Gastroesophageal sphincter (tissue), 4 donors: Measurements from ENCODE around the gene FYN. TPM values are rescaled to one million over a fixed set of nuclear protein-coding genes. Genes with fewer than 3 reads are reported as not detected.

Source experiments
- ATAC-seq: fragments of 150-250 bp; one replicate; pipeline ENCODE4 v1.9.1; 2016; ENCODE audit warnings: mild to moderate bottlenecking, moderate library complexity
- H3K27ac ChIP-seq, 4 donors: fragments of 200-600 bp; sonication (generic) in 3 of 4; 1 replicate in 3 of 4; 2 replicates in 1 of 4; pipeline ENCODE4 v1.5.1; 2016 to 2019
- H3K27me3 ChIP-seq: fragments of 200-600 bp; sonication (generic); one replicate; pipeline ENCODE4 v1.5.1; 2019
- H3K36me3 ChIP-seq, 2 donors: fragments of 200-600 bp; sonication (generic); one replicate each; pipeline ENCODE4 v1.5.1; 2019; ENCODE audit warnings: control low read depth in 1 of 2
- H3K4me1 ChIP-seq, 3 donors: fragments of 200-600 bp; sonication (generic); 1 replicate in 2 of 3; 2 replicates in 1 of 3; pipeline ENCODE4 v1.5.1; 2016 to 2019; ENCODE audit warnings: control low read depth in 2 of 3
- H3K4me3 ChIP-seq, 2 donors: fragments of 200-600 bp; sonication (generic); one replicate each; pipeline ENCODE4 v1.5.1; 2019; ENCODE audit warnings: mild to moderate bottlenecking in 1 of 2, moderate library complexity in 1 of 2
- H3K9me3 ChIP-seq, 3 donors: fragments of 200-600 bp; sonication (generic); one replicate each; pipeline ENCODE4 v1.5.1; 2017 to 2019; ENCODE audit warnings: control low read depth in 2 of 3
- EP300 ChIP-seq: sonication (generic); formaldehyde crosslinking; IDR thresholded peaks from one replicate; pipeline ENCODE4 v1.6.1; 2017; ENCODE audit warnings: antibody characterized with exemption, mild to moderate bottlenecking
- POLR2A ChIP-seq, 2 donors: fragments of 450-650 bp; IDR thresholded peaks; one replicate each; pipeline ENCODE4 v1.6.1; 2017; ENCODE audit warnings: antibody characterized with exemption in 2 of 2, mild to moderate bottlenecking in 2 of 2, moderate library complexity in 1 of 2
- POLR2AphosphoS5 ChIP-seq: sonication (generic); formaldehyde crosslinking; IDR thresholded peaks from one replicate; pipeline ENCODE4 v1.6.1; 2017; ENCODE audit warnings: antibody characterized with exemption
- WGBS, 2 donors: methylation state at CpG; one replicate each; pipeline ENCODE4 v1.1.5; 2018; ENCODE audit warnings: low coverage in 1 of 2; 5-methylcytosine and 5-hydroxymethylcytosine counted together
- total RNA-seq, 4 donors: library from RNA; depleted of rRNA; stranded (reverse); fragments of >200 nt; gene quantifications; one replicate each; pipeline ENCODE4 v1.1.0, GENCODE V29; 2016
- TF ChIP-seq, protein P1 (sequence below), 4 experiments: fragments of 200-600 bp in 2 of 4; fragments of 450-650 bp in 2 of 4; sonication (generic) in 1 of 4; IDR thresholded peaks; one replicate each; pipeline ENCODE4 v1.5.1; 2017 to 2019; ENCODE audit warnings: antibody characterized with exemption in 4 of 4, mild to moderate bottlenecking in 2 of 4, moderate library complexity in 2 of 4

FYN gene
- total RNA-seq, 4 donors from 2014 or later: 58.6 to 101 (median 69.9) TPM

DNA sequence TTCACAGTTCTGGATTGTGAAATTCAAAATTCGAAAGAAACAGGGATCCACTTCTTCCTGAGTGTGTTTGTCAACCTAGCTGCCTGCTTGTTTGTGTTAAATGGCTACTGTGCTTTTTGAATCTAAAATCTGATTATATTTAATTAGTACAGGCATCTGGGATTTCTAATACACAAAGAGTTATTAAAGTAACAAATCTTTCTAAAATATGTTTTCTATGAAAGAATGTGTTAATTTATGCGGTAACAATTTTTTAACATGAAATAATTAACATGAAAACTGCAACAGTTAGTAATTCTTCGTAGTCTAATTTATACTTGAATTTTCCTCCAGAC lies 186.4 kb downstream of the FYN start:
- Histone ChIP-seq H3K4me1 (peaks cover 0 to 67% (median 25%) of the 10 kb centered on the region in 3 donors), H3K36me3 (peaks cover 0 to 16% of the 10 kb centered on the region in 2 donors), H3K9me3 (no peaks in the 10 kb centered on the region), H3K27me3 (no peaks in the 10 kb centered on the region), H3K27ac (peak overlapping the region in 3 of 4 donors; percentile 76 to 84 (median 81)), H3K4me3 (no peak overlapping the region)
- TF ChIP-seq POLR2AphosphoS5 (no peak), EP300 (no peak), POLR2A (IDR thresholded peaks at IDR 0.05) (no peak)
- TF ChIP-seq, protein P1, sequence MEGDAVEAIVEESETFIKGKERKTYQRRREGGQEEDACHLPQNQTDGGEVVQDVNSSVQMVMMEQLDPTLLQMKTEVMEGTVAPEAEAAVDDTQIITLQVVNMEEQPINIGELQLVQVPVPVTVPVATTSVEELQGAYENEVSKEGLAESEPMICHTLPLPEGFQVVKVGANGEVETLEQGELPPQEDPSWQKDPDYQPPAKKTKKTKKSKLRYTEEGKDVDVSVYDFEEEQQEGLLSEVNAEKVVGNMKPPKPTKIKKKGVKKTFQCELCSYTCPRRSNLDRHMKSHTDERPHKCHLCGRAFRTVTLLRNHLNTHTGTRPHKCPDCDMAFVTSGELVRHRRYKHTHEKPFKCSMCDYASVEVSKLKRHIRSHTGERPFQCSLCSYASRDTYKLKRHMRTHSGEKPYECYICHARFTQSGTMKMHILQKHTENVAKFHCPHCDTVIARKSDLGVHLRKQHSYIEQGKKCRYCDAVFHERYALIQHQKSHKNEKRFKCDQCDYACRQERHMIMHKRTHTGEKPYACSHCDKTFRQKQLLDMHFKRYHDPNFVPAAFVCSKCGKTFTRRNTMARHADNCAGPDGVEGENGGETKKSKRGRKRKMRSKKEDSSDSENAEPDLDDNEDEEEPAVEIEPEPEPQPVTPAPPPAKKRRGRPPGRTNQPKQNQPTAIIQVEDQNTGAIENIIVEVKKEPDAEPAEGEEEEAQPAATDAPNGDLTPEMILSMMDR (IDR thresholded peaks at IDR 0.05): no peak
- whole genome bisulfite sequencing, 2 donors: 83 to 88% methylated on average over 3 of the region's 3 CpGs
- no peak for ATAC-seq

DNA sequence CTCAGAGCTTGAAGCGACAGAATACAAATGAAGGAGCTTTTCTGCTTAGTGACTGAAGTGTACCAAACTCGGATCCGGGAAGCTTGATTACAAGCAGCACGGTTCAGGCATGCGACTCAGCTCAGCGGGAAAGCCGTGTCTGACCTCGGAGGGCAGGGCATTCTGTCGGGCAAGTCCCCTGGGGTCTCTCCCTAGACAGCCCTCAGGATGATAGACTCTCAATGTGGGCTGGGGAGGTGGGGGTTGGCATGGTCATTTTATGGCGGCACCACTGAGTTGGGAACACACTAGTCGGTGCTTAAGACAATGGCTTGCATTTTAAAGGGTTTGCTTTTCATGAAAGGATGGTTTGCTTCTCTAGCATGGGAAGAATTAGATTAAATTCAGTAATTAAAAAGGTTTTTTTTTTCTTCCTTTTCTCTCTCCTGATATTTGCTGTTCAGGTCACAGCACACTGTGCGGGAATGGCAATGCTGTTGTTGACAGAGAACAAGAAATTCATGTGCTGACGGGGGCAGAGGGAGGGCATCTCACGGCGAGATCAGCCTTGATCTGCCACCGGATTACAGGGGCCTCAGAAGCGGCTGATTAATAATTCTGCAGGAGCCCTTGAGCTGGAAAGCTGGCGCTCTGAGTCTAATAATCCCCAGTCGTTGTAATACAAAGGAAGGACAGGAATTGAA lies 186.9 kb downstream of the FYN start:
- WGBS, 2 donors: 70 to 84% methylated on average over 2 to 10 of the region's 19 CpGs
- Histone ChIP-seq H3K4me1 (peaks cover 0 to 67% (median 25%) of the 10 kb centered on the region in 3 donors), H3K36me3 (peaks cover 0 to 16% of the 10 kb centered on the region in 2 donors), H3K4me3 (no peak overlapping the region), H3K27me3 (no peaks in the 10 kb centered on the region), H3K27ac (peak overlapping the region in 3 of 4 donors; percentile 76 to 84 (median 81)), H3K9me3 (no peaks in the 10 kb centered on the region)
- TF ChIP-seq POLR2AphosphoS5 (no peak), EP300 (no peak), POLR2A (IDR thresholded peaks at IDR 0.05) (no peak)
- ATAC-seq: no peak

DNA sequence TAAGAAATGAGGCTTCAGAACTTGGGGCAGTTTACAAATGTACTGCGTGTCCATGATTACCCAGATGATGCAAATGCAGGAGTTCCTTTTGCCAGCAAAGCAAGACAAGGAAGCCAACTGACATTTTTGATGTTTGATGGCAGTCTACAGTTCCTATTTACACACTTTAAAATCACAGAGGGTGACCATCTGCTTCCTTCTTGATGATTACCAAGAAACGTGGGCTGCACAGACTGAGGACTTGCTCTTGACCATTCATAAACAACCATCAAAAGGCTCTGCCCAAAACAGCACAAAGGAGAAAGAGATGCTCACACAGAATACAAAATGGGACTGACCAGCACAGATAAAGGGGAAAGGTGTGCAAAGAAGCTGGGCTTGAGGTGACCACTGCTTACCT lies 187.7 kb downstream of the FYN start:
- no peak for ATAC-seq
- WGBS, 2 donors: 61 to 69% methylated on average over 2 of the region's 2 CpGs
- Histone ChIP-seq H3K4me3 (no peak overlapping the region), H3K27ac (peak overlapping the region in 3 of 4 donors; percentile 76 to 84 (median 81)), H3K9me3 (no peaks in the 10 kb centered on the region), H3K4me1 (peaks cover 0 to 62% (median 25%) of the 10 kb centered on the region in 3 donors), H3K27me3 (no peaks in the 10 kb centered on the region), H3K36me3 (peaks cover 0 to 10% of the 10 kb centered on the region in 2 donors)
- TF ChIP-seq POLR2AphosphoS5: no peak
- no peak for TF ChIP-seq EP300
- TF ChIP-seq POLR2A (IDR thresholded peaks at IDR 0.05): no peak
- TF ChIP-seq, protein P1 (IDR thresholded peaks at IDR 0.05): no peak

DNA sequence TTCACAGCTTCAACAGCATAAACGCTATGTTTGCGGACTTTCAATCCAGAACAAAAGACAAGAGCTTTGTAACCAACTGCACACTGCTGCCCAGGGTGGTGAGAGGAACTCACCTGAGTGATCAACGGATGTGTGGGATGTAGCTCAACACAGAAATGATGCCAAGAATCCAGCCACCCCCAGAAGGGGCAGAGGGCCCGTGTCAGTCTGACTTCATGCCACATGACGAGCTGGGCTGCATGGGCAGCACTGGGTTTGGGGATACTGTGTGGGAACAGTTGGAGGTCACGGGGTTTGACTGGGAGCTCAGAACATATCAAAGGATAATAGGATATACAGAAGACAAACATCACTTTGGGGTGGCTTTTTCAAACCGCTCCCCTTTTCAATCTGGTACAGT lies 188.2 kb downstream of the FYN start:
- peaks cover 0 to 5% of the 10 kb centered on the region in 2 donors for H3K36me3 ChIP-seq
- peak overlapping the region in 3 of 4 donors; percentile 76 to 84 (median 81) for H3K27ac ChIP-seq
- ATAC-seq: no peak
- H3K4me1 ChIP-seq: peaks cover 0 to 62% (median 25%) of the 10 kb centered on the region in 3 donors
- no peak for TF ChIP-seq POLR2AphosphoS5
- H3K4me3 ChIP-seq: no peak overlapping the region
- 87 to 100% methylated on average over 4 to 6 of the region's 7 CpGs for WGBS, 2 donors
- no peaks in the 10 kb centered on the region for H3K27me3 ChIP-seq
- H3K9me3 ChIP-seq: no peaks in the 10 kb centered on the region

DNA sequence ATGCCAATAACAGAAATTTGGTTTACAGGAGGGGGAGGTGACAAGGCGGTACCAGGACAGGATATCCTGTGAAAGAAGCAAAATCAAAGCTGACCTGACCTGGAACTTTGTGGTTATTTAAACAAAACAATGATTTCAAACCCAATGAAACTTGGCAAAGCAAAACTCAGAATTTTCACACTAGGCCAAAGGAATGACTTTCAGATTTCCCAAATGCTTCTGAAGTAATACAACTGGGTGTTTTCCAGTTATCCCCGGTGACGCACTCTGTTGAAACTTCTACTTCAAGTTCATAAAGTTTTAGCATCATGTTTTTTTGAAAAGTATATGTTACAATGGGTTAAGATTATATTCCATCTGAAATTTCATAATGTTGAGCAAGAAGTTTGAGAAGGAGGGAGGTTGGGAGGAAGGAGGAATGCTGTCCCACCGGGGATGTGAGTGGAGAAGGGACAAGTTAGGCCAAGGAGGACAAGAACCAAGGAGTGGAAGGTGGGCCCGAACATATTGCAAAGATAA lies 189.4 kb downstream of the FYN start:
- H3K27ac ChIP-seq: peak overlapping the region; percentile 74 to 84 (median 78)
- H3K36me3 ChIP-seq: no peaks in the 10 kb centered on the region
- ATAC-seq: peak; percentile 83
- 40 to 52% methylated on average over 5 of the region's 5 CpGs for WGBS, 2 donors
- H3K4me1 ChIP-seq: peaks cover 0 to 62% (median 25%) of the 10 kb centered on the region in 3 donors
- no peaks in the 10 kb centered on the region for H3K9me3 ChIP-seq
- H3K4me3 ChIP-seq: no peak overlapping the region
- H3K27me3 ChIP-seq: no peaks in the 10 kb centered on the region
- no peak for TF ChIP-seq POLR2A (IDR thresholded peaks at IDR 0.05)
- TF ChIP-seq, protein P1 (IDR thresholded peaks at IDR 0.05): no peak
- TF ChIP-seq EP300: no peak
- TF ChIP-seq POLR2AphosphoS5: peak; percentile 56

DNA sequence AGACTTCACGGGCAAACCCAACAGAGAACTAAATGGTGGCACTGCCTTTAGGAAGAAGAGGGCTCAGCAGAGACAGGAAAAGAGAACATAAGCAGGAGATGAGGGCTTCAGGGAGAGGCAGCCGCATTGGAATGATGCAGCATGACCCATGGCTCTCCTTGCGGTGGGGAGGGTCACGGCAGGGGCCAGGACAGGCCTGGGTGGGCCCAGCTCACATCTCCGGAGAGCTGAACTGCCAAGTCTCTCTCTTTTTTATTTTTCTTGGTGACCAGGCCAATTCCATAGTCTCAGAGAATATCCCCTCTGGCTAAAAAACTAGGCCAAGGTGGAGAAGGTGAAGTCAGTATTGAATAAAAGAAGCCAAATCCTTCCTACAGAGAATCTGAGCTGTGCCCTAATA lies 190.1 kb downstream of the FYN start:
- TF ChIP-seq POLR2A (IDR thresholded peaks at IDR 0.05): no peak
- TF ChIP-seq, protein P1 (IDR thresholded peaks at IDR 0.05): no peak
- Histone ChIP-seq H3K27ac (peak overlapping the region; percentile 20 to 84 (median 72)), H3K4me3 (no peak overlapping the region), H3K27me3 (no peaks in the 10 kb centered on the region), H3K36me3 (no peaks in the 10 kb centered on the region), H3K9me3 (no peaks in the 10 kb centered on the region), H3K4me1 (peaks cover 0 to 62% (median 25%) of the 10 kb centered on the region in 3 donors)
- ATAC-seq: no peak
- 67 to 100% methylated on average over 2 to 3 of the region's 5 CpGs for WGBS, 2 donors
